ENCODE results near the gene SPATA6L.
A peak's percentile ranks its signal among the peaks of the same experiment; 100 is the strongest.

Gene SPATA6L, protein sequence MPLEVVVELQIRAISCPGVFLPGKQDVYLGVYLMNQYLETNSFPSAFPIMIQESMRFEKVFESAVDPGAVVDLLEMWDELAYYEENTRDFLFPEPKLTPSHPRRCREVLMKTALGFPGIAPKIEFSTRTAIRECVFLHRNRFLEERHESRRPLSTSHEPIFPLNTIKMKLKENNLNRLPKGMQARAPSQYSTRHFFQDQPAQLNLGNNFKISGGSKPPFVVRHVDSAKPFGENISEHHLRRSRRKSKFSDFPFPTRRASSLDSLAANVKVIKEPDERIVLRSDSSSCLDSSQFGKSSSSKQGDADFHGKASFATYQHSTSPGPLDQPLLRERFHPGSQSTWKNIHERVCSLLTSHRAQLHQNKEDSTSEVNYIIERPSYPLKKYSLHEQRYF

DNA sequence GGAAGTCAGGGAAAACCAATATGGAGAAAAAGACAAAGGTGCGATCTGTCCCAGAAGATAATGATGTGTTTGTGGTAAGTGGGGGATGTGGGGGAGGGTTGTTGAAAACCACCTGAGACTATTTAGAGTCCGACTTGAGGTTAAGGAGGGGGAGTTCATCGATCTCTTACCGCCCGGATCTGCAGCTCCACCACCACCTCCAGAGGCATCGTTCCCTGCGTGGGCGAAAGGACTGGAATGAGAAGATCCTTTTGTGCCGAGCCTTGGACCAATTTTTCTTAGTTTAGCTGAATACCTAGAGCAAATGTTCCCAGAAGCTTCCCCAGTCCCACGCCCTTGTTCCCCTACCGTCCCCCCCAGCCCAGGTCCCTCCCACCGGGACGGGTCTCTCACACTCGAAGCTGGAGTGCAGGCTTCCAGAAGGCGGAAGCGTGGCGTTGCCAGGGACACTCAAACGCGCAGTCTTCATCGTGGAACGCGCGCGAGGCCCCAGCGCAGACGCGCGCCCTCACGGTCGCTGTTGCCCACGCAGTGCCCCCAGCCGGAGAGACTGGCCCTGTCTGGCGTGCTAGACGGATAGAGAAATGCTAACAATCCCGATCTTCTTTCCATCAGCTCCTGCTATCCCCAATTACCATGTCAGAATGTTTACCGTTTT is at the start of gene SPATA6L:
Gene SPATA6L (minus strand): TSS at position 439 of the 658 bp plus-strand sequence. CDS start 230 bp downstream, at position 209.
- DNase-seq, result peak; percentile 44

DNA sequence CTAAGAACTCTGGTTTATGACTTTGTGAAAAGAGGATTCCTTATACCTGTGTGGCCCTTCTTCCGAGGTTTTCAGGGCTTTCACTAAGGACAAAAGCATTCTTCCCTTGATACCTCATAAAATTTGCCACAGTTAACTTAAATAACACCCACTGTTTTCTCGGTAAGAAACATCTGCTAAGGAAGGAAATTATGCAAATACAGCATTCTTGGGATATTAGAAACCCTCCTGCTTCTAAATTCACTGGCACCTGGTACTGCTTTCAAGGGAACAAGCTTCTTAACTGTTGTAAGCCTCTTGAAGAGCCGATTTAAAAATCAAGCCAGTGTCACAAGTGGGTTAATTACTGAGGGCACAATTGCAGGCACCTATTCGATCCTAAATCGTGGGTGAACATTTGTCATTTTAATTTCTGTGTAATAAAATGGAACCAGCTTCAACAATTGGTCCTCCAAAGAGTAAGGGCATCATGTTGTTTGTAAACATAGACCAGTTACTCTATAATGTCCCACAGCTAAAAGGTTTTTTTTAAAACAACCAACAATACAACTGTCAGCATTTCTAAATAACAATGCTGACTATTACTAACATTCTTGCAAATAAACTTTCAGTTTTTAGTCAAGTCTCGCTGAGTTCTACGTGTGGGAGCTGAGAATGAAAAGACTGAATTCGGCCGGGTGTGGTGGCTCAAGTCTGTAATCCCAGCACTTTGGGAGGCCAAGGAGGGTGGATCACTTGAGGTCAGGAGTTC is 48.2 kb upstream of the SPATA6L start:
- no peak for DNase-seq

GRCh38 chr9:4713849-4714248 is 47.6 kb upstream of the SPATA6L start:
- DNase-seq, result no peak

GRCh38 chr9:4709380-4709779 is 43.1 kb upstream of the SPATA6L start:
- no peak for DNase-seq

DNA sequence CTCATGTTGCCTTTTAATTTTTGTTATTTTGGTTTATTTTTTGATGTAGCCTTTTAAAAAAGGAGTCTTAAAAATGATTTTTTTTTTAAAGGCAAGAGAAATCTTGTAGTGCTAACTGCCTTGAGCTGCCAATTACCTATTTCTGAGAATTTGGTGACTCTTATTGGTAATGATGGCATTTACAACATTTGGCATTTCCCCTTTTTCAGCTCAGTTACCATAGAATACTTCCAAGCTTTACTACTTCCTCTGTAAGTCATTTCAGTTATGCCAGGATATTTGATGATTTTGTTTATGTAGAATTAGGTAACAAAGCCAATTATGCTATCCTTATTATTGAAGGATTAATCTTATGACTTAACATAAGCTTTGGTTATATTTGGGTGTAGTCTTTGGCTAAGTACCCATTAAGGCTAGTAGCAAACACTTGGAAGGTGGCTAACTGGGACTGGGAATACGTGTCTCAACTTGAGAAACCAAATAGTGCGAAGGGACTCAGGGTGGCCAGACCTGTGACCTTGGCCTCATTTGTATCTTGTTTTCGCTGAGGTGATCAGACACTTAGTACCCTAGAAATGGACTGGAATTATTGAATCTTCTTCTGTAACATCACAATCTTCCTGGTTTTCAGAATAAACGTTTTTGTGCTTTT is 40.8 kb upstream of the SPATA6L start:
- DNase-seq, result no peak

GRCh38 chr9:4706021-4706420 is 39.7 kb upstream of the SPATA6L start:
- no peak for DNase-seq

GRCh38 chr9:4704129-4704528 is 37.8 kb upstream of the SPATA6L start:
- no peak for DNase-seq

DNA sequence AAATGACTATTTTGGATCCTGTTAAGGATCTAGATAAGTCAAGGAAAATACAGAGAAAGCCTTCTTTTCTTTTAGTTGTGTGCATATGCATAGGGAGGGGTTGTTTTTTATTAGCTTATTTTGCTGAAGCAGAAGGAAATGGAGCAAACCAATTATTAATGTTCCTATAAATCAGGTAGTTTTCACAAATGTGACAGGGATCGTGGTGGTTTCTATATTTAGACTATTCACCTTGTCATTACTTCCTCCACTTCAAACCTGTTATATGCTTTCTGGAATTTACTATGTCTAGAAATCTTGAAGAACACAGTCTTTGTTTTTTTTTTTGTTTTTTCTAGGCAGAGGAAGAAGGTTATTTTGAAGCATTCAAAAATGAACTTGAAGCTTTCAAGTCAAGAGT is 35.2 kb upstream of the SPATA6L start:
- DNase-seq, result no peak

DNA sequence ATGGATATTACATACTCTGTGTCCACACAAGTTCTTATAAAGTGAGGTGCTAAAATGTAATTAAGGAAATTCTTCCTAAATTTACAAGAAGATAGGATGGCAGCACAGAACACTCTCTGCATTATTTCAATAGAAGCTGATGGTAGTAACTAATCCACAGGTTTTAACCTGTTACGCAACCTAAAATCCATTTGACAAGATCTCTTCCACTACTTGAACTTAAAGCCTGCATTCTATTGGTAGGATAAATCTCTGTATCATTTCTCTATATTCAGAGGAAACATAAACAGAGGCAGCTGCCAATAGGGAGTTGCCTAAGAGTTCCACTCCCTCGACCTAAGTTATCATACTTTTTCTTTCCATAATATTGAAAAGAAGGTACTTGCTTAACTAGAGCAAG is 34.7 kb upstream of the SPATA6L start:
- DNase-seq, result no peak

DNA sequence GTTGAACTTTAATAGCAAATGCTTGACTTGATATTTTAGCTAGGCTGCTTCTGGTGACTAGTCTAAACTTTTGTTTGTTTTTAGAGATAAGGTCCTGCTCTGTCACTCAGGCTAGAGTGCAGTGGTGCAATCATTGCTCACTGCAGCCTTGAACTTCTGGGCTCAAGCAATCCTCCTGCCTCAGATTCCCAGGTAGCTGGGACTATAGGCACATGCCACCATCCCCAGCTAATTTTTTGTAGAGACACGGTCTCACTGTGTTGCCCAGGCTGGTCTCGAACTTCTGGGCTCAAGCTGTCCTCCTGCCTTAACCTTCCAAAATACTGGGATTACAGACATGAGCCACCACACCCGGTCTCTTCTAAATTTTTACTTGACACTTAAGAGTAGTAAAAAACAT is 33.8 kb upstream of the SPATA6L start:
- DNase-seq, result no peak

- DNase-seq, result no peak
Observed at GRCh38 chr9:4691795-4692194, 25.5 kb upstream of the SPATA6L start.

GRCh38 chr9:4690144-4690543 is 23.9 kb upstream of the SPATA6L start:
- DNase-seq, result no peak

- DNase-seq, result peak; percentile 10
Observed at GRCh38 chr9:4689687-4690104, 23.4 kb upstream of the SPATA6L start.

- DNase-seq, result no peak
Observed at GRCh38 chr9:4689021-4689420, 22.7 kb upstream of the SPATA6L start.

GRCh38 chr9:4686584-4686983 is 20.3 kb upstream of the SPATA6L start:
- DNase-seq, result no peak

DNA sequence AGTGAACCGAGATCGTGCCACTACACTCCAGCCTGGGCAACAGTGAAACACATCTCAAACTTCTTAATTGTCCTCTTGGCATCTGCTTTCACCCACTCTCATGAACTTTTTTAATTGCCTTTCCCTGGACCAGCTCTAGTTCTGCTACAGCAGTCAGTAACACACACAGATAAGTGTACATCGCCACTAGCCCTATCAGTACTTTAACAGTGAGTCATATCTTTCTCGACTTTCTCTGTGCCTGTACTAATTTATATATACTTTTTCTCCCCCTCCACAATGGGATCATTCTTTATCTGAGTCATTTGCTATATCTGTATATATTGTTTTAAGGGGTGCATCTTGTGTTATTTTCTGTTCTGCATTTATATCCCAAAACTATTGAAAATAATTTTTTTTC is 19.8 kb upstream of the SPATA6L start:
- DNase-seq, result no peak

GRCh38 chr9:4684820-4685219 is 18.5 kb upstream of the SPATA6L start:
- DNase-seq, result no peak

DNA sequence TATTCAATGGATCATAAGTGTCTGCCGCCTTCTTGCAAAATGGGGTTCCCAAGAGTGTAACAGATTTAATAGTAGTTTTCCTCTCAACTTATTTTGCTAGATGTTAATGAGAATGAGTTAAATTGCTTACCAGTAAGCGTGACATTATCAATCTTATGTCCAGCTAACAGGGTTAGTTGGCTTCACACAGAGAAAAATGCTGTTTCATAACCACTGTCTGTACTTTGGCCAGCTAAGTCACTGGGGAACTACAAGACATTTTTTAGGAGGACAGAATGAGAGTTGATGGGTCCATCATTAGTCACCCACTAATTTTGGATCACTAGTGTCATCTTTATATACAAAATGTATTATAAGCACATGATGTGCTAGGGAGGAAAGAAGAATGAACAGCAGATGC is 14.5 kb upstream of the SPATA6L start:
- DNase-seq, result no peak

DNA sequence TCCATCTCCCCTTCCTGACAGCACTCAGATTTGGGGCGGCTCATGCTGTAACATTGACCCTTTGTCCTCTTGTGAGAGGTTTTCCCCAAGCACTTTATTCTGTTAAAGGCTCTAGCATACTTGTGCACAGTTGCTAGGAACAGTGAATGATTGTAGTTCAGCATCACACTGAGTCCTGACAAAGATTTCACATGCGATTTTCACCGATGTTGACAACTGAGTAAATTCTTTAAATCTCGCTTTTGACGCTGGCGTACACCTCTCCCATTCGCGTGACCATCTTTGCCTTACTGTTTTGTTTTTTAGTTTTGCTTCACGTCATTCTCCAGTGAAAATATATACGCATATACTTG is 13.9 kb upstream of the SPATA6L start:
- DNase-seq, result no peak

DNA sequence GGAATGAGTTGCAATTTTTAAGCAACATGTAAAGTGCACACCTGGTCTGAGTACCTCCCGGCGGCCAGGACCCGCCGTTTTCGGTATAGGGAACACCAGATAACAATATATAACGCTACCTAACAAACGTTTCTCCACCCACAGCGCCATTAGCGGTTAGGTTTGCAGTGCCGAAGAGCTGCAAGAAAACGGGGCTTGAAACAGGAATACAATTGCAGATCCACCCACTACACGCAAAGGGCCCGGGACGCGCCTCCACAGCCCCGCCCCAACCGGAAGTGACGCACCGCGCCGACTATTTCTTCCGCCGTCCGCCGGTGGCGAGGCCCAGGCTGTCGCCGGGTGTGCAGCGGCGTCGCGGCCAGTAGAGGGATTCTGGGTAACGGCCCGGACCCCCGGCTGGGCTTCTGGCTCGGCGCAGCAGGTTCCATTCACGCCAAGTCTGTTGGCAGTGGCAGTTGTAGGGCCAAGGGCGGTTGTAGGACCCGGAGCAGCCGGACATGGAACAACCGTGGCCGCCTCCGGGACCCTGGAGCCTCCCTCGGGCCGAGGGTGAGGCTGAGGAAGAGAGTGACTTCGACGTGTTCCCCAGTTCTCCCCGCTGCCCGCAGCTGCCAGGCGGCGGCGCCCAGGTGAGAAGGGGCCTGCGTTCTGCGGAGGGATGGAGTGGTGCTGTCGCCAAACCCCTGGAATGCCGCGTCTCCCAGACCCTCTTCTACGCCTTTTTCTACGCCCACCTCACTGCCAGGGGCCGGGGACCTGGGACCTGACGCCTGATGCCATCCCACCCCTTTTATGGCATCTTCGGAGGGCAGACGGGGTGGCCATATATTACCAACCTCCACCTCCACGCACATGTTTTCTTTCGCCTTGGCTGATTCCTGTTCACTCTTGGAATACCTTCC is 13.2 kb upstream of the SPATA6L start, which contains the start of gene CDC37L1:
Gene CDC37L1 (plus strand): TSS at position 302 of the 905 bp plus-strand sequence. CDS start 199 bp downstream, at position 501.
- DNase-seq, result peak; percentile 100

DNA sequence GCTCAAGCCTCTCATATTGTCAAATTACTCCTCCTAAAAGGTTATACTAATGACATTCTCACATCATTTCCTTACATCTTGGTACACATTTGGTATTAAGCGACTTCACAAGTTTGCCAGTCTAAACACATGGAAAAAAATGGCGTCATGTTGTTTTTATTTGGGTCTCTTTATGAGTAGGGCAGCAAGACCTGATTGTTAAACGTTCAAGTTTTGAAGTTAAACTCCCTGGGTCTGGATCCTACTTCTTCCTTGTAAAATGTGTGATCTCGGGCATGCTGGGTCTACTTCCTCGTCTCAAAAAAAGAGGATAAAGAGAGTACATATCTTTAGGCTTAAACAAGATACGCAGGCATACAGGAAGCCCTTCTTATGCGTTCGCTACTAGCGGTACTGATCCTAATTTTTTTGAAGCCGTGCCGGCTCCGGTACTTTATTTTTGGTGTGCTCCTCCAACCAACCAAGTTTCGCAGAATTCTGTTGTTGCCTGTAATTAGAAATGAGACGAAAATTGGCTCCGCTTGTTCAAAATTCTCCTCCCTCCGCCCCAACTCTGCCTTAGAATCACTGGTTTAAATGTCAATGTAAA is 12.5 kb upstream of the SPATA6L start:
- no peak for DNase-seq

DNA sequence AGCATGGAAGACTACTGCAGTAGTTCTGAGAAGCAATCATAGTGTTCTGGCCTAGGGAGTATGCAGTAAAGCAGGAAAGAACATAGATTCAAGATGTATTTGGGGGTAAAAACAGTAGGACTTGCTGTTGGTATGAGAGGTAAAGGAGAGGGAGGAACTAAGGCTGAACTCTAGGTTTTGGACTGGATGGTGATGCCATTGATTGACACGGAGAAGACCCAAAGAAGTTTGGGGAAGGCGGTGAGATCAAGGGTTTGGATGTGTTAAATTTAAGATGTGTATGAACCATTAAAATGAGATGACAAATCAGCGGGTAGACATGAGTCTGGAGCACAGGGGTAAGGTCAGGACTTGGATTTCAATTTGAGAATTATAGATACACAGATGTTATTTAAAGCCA is 11.1 kb upstream of the SPATA6L start:
- no peak for DNase-seq
